HTR-8/SVneo (cell line): Measurements from ENCODE around the gene DAAM1.

Experiments
- DNase-seq: peaks from one replicate; pipeline ENCODE4 v3.0.0; 2011; ENCODE audit warnings: low spot score, mixed read lengths; ENCODE audit not compliant: insufficient read length
- FAIRE-seq: peaks from 2 replicates; lab custom pipeline; 2011; peaks lifted over from hg19 to GRCh38; lab: Jason Lieb, UNC

The DAAM1 gene

GRCh38 chr14:59251811-59252771 is 63.6 kb downstream of the DAAM1 start:
- DNase-seq = peak; percentile 87
- no peak for FAIRE-seq

- FAIRE-seq (peak; percentile 95), DNase-seq (no peak)
These were observed 64.5 kb downstream of the DAAM1 start for GRCh38 chr14:59252772-59253500.

GRCh38 chr14:59253527-59253926 is 65.1 kb downstream of the DAAM1 start:
- FAIRE-seq = peak; percentile 4
- DNase-seq = no peak

- DNase-seq (peak; percentile 92), FAIRE-seq (peak; percentile 99)
These were observed 65.9 kb downstream of the DAAM1 start for GRCh38 chr14:59254146-59254910.

- no peak for DNase-seq
- no peak for FAIRE-seq
These were observed 66.6 kb downstream of the DAAM1 start for GRCh38 chr14:59254911-59255545.

- peak; percentile 9 for FAIRE-seq
These were observed 67.9 kb downstream of the DAAM1 start for GRCh38 chr14:59256331-59256730.

GRCh38 chr14:59261334-59261733 is 72.9 kb downstream of the DAAM1 start:
- DNase-seq = no peak
- FAIRE-seq = no peak

More at GRCh38 chr14:59256331-59256730, 67.9 kb downstream of the DAAM1 start:
- DNase-seq = no peak

GRCh38 chr14:59262717-59263454 is 74.4 kb downstream of the DAAM1 start:
- peak; percentile 95 for FAIRE-seq
- DNase-seq = no peak

- DNase-seq = no peak
- FAIRE-seq = peak; percentile 97
These were observed 77.3 kb downstream of the DAAM1 start for GRCh38 chr14:59265808-59266207.

- FAIRE-seq = peak; percentile 94
- no peak for DNase-seq
These were observed 78.6 kb downstream of the DAAM1 start for GRCh38 chr14:59267046-59267445.

GRCh38 chr14:59268011-59268410 is 79.5 kb downstream of the DAAM1 start:
- FAIRE-seq = no peak

GRCh38 chr14:59268858-59269257 is 80.4 kb downstream of the DAAM1 start:
- FAIRE-seq (peak; percentile 98), DNase-seq (no peak)

More at GRCh38 chr14:59268011-59268410, 79.5 kb downstream of the DAAM1 start:
- DNase-seq = no peak

GRCh38 chr14:59269466-59269865 is 81.0 kb downstream of the DAAM1 start:
- DNase-seq (no peak), FAIRE-seq (no peak)

- DNase-seq = no peak
- no peak for FAIRE-seq
These were observed 82.8 kb downstream of the DAAM1 start for GRCh38 chr14:59271256-59271655.

- no peak for DNase-seq
- no peak for FAIRE-seq
These were observed 83.3 kb downstream of the DAAM1 start for GRCh38 chr14:59271734-59272133.

- FAIRE-seq = peak; percentile 98
- no peak for DNase-seq
These were observed 84.2 kb downstream of the DAAM1 start for GRCh38 chr14:59272633-59273032.

- peak; percentile 94 for FAIRE-seq
- no peak for DNase-seq
These were observed 85.3 kb downstream of the DAAM1 start for GRCh38 chr14:59273737-59274136.

GRCh38 chr14:59274991-59275391 is 86.5 kb downstream of the DAAM1 start:
- DNase-seq (no peak), FAIRE-seq (no peak)

GRCh38 chr14:59275668-59276067 is 87.2 kb downstream of the DAAM1 start:
- DNase-seq (peak; percentile 85), FAIRE-seq (no peak)
